Hippocampal formation (tissue), 2 donors: ENCODE measurements around the gene LRRC8D.

Source experiments
- DNase-seq, 2 donors: peaks; one replicate each; lab custom pipeline; 2025; lab: John Stamatoyannopoulos, UW

The LRRC8D gene

GRCh38 chr1:89941110-89941766, 120.4 kb downstream of the LRRC8D start:
- no peak for DNase-seq

GRCh38 chr1:89942014-89942413, 121.2 kb downstream of the LRRC8D start:
- no peak for DNase-seq

GRCh38 chr1:89942825-89943658, 122.2 kb downstream of the LRRC8D start:
- DNase-seq: no peak

GRCh38 chr1:89943846-89944781, 123.3 kb downstream of the LRRC8D start:
- no peak for DNase-seq

GRCh38 chr1:89945852-89946476, 125.1 kb downstream of the LRRC8D start:
- DNase-seq: no peak

- no peak for DNase-seq
These were observed 125.7 kb downstream of the LRRC8D start for GRCh38 chr1:89946532-89946931.

- DNase-seq: no peak
These were observed 128.0 kb downstream of the LRRC8D start for GRCh38 chr1:89948722-89949345.

- no peak for DNase-seq
These were observed 129.3 kb downstream of the LRRC8D start for GRCh38 chr1:89949991-89950624.

- no peak for DNase-seq
These were observed 129.9 kb downstream of the LRRC8D start for GRCh38 chr1:89950703-89951102.

GRCh38 chr1:89951766-89952604, 131.2 kb downstream of the LRRC8D start:
- DNase-seq: no peak

GRCh38 chr1:89952605-89953130, 131.8 kb downstream of the LRRC8D start:
- DNase-seq: no peak

- no peak for DNase-seq
These were observed 132.3 kb downstream of the LRRC8D start for GRCh38 chr1:89953131-89953626.

- no peak for DNase-seq
These were observed 133.1 kb downstream of the LRRC8D start for GRCh38 chr1:89953929-89954328.

GRCh38 chr1:89954401-89954800, 133.6 kb downstream of the LRRC8D start:
- no peak for DNase-seq

GRCh38 chr1:89955311-89956205, 134.7 kb downstream of the LRRC8D start:
- no peak for DNase-seq

GRCh38 chr1:89957107-89957506, 136.3 kb downstream of the LRRC8D start:
- no peak for DNase-seq

- no peak for DNase-seq
These were observed 138.2 kb downstream of the LRRC8D start for GRCh38 chr1:89958851-89959654.

GRCh38 chr1:89959719-89960118, 138.9 kb downstream of the LRRC8D start:
- no peak for DNase-seq
